SK-N-SH treated with all-trans-retinoic acid at 6 μM for 48 hours (cell line): ENCODE results near the gene ARSG.

ENCODE experiments used
- BACH2 ChIP-seq: fragments of 250-450 bp; sonication (Bioruptor Pico); IDR thresholded peaks from 2 replicates; pipeline ENCODE4 v1.9.0; 2021; ENCODE audit warnings: mild to moderate bottlenecking, borderline replicate concordance
- CSDC2 ChIP-seq: fragments of 250-450 bp; sonication (Bioruptor Pico); IDR thresholded peaks from 2 replicates; pipeline ENCODE4 v1.5.0; 2020; ENCODE audit warnings: mild to moderate bottlenecking, moderate library complexity
- OSR1 ChIP-seq: fragments of 250-450 bp; sonication (Bioruptor Pico); IDR thresholded peaks from 2 replicates; pipeline ENCODE4 v1.8.0; 2022; ENCODE audit warnings: moderate library complexity, mild to moderate bottlenecking, inconsistent platforms
- PATZ1 ChIP-seq: fragments of 250-450 bp; sonication (Bioruptor Pico); IDR thresholded peaks from 2 replicates; pipeline ENCODE4 v1.8.0; 2020; ENCODE audit warnings: mild to moderate bottlenecking, moderate library complexity, borderline replicate concordance
- POU6F1 ChIP-seq: fragments of 250-450 bp; sonication (Bioruptor Pico); IDR thresholded peaks from 2 replicates; pipeline ENCODE4 v1.8.0; 2021; ENCODE audit warnings: low read depth, mild to moderate bottlenecking, moderate library complexity, borderline replicate concordance
- RARB ChIP-seq: fragments of 250-450 bp; sonication (Bioruptor Pico); IDR thresholded peaks from 2 replicates; pipeline ENCODE4 v1.8.0; 2021; ENCODE audit warnings: mild to moderate bottlenecking, moderate library complexity
- SNAI2 ChIP-seq: fragments of 250-450 bp; sonication (Bioruptor Pico); IDR thresholded peaks from 2 replicates; pipeline ENCODE4 v1.5.0; 2020; ENCODE audit warnings: mild to moderate bottlenecking, moderate library complexity
- TSHZ2 ChIP-seq: fragments of 250-450 bp; sonication (Bioruptor Pico); IDR thresholded peaks from 2 replicates; pipeline ENCODE4 v1.5.0; 2020; ENCODE audit warnings: mild to moderate bottlenecking, moderate library complexity
- ZC3H10 ChIP-seq: fragments of 250-450 bp; sonication (Bioruptor Pico); IDR thresholded peaks from 2 replicates; pipeline ENCODE4 v1.5.1; 2021; ENCODE audit warnings: mild to moderate bottlenecking, moderate library complexity
- ZFP3 ChIP-seq: fragments of 250-450 bp; sonication (Bioruptor Pico); IDR thresholded peaks from 2 replicates; pipeline ENCODE4 v1.5.0; 2020; ENCODE audit warnings: mild to moderate bottlenecking, moderate library complexity
- ZFP30 ChIP-seq: fragments of 450-650 bp; formaldehyde crosslinking; IDR thresholded peaks from 2 replicates; pipeline ENCODE4 v1.5.0; 2022; ENCODE audit warnings: mild to moderate bottlenecking, moderate library complexity
- ZNF70 ChIP-seq: fragments of 450-650 bp; formaldehyde crosslinking; IDR thresholded peaks from 2 replicates; pipeline ENCODE4 v1.5.0; 2020; ENCODE audit warnings: mild to moderate bottlenecking, moderate library complexity

GRCh38 chr17:68296217-68297191, 5.2 kb downstream of the ARSG start:
- TF ChIP-seq ZFP3 (CRISPR knock-in tag) (no peak), PATZ1 (CRISPR knock-in tag) (no peak), BACH2 (CRISPR knock-in tag) (no peak), SNAI2 (CRISPR knock-in tag) (no peak), RARB (CRISPR knock-in tag) (no peak), ZC3H10 (no peak), ZNF70 (no peak), ZFP30 (CRISPR knock-in tag) (no peak), CSDC2 (no peak), TSHZ2 (CRISPR knock-in tag) (no peak), POU6F1 (CRISPR knock-in tag) (no peak), OSR1 (CRISPR knock-in tag) (no peak)
